Measurements from ENCODE around the gene TEX264.

Gene TEX264

DNA sequence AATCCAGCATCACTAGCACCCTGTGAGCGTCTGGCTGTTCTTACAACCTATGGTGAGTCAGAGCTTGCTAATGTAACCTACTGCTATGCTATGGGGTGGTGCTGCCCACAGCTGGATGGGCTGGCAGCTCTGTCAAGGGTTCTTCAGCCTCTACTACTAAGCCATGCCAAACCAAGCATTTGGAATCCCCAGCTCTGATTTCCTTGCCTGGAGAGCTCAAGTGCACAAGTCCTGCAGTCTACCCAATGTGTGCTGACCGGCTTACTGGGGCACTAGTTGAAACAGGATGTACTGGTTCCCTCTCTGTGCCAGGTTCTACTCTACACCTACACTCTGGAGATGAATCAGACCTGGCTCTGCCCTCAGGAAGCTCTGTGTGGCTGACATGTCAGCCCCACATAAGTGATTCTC, 4.2 kb downstream of the TEX264 start:
- no peak for DNase-seq

DNA sequence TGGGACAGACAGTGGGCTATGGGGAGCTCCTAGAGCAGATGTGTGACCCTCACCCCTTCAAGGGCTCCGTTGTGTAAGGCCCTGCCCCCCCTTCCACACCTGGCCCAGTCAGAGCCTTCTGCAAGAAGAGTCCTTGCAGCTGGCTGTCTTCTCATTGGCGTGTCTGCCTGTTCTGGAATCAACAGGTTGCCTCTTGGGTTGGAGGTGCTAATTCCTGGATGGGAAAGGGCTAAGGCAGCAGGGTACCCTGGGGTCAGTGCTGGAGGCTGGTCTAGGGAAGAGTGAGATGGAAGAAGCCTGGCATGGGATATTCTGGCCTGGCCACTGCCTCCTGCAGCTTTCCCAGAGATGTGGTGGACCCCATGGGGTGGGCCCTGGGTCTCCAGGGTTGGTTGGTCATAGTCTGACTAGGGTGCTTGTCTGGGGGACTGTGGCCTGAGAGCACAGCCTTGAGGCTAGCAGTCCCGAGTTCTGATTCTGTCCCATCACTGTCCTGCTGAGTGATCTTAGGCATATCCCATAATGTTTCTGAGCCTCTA, 5.1 kb downstream of the TEX264 start:
- no peak for DNase-seq

DNA sequence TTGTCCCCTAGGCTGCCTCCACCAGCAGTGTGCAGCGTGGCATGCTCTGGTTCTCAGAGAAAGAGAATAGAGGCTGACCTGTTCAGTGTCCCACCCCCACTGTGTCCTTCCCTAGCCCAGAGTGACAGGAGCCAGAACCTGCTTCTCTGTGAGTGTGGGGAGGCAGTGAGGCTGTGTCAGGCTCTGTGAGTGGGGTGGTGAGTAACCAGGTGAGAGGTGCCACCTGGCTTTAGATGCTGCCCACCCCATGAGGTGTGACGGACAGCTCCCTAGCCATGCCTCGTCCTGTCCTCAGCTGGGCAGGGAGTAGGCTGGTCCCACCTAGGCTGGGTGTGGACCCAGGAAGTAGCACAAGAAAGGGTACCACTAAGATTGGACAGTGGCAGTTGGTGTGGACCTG, 6.3 kb downstream of the TEX264 start:
- DNase-seq, result no peak

DNA sequence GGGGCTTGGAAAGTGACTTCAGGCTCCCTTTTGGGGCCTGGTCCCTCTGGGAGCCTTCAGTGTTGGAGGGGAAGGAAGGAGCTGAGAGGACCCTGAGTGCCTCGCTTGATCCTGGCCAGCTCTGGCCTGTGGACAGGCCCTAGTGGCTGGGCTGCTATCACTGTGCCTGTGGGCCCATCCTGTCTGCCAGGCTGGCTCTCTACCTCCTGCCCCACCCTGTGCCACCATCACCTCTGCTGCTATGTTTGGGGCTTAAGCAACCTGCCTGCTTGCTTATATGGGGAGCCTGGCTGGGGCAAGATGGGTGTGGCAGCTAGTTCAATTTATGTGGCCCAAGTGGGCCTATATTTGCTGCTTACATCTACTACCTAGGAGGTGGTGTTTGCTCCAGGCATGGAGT, 7.1 kb downstream of the TEX264 start:
- no peak for DNase-seq

DNA sequence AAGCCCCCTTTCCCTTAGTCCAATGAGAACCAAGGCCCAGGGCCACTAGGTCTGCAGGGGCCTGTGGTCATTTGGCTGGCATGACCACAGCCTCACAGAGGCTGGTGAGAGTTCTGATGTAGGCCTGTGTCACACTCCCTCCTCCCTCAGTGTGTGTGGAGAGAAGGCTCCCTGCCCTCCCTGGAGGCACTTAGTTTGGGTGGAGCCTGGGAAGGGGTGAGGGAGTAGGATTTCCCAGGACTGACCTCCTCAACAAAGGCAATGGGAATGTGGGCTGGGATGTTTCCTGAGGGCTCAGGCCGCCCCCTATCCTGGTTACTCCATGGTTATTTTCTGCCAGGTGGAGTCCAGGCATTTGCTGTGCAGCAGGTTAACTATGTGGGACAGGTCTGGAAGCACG, 7.6 kb downstream of the TEX264 start:
- DNase-seq, result no peak

DNA sequence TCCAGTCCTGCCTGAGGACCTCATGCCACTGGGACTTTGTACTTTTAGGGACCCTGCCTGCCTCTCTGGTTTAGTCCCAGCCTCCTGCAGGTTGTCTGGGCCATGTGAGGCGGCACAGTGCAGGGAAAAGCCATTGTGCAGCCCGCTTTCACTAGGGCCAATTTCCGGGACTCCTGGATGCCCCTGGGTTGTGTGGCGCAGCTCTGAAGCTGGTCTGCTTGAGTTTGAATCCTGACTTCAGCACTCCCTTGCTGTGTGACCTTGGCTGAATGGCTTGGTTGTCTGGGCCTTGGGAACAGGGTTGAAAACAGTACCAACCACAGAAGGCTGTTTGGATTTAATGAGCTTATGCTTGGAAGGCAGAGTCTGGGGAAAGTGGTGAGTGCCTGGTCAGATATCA, 8.3 kb downstream of the TEX264 start:
- DNase-seq, result no peak

DNA sequence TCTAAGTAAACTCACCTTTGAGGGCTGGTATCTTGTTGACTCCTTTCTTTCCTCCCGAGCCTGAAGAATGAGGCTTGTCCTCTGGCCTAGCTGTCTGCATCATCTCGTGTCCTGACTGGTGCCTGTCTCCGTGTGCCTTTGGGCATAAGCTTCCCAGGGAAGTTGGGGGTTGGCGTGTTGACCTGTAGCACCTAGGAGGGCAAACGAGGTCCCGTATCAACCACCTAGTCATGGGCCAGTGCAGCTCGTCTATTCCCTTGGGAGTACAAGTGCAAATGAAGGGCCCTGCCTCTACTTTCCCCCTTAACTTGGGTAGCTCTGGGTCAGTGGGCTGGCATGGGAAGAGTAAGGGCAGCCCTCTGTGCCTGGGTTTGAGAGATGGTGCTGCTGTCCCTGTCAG, 8.7 kb downstream of the TEX264 start:
- no peak for DNase-seq

DNA sequence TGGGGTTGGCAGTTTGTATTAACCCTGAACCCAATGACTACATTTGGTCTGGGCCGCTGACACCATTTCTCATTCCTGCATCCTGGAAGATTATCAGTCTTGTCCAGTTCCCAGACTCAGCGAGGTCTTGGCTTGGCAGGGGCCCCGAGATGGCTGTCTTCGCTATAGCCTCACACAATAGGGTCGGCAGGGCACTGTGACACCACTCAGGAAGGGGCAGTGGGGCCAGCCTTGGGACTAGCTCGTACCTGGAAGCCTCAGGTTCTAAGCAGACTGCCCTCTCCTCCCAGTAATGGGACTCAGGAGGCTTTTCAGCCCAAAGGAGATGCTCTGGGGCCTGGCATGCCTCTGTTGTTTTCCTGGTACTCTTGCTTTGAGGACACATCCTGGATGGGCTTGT, 9.1 kb downstream of the TEX264 start:
- no peak for DNase-seq

DNA sequence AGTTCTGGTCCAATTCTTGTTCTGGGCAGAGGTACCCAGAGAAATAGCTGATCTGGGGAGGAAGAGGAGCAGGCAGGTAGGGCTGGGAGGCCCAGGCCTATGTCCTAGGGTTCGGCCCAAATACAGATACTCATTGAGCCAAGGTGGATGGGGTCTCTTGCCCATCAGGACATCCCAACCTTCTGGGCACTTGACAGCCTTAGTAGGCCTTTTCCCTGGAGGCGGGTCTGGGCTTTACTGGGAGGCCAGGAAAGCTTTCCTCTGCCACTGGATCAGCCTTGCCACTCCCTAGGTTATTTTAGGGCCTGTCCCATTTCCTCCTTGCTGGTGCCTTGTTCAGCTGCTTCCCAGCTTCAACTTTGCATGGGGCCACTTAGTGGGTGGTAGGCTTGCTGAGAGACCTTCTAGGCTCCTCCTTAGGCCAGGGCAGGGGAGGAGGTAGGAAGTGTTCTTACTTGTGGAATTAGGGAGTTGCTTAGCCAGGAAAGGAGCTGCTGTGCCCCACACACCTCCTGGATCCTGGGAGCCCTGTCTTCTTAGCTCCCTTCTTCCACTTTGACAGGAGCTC, 9.7 kb downstream of the TEX264 start:
- no peak for DNase-seq

DNA sequence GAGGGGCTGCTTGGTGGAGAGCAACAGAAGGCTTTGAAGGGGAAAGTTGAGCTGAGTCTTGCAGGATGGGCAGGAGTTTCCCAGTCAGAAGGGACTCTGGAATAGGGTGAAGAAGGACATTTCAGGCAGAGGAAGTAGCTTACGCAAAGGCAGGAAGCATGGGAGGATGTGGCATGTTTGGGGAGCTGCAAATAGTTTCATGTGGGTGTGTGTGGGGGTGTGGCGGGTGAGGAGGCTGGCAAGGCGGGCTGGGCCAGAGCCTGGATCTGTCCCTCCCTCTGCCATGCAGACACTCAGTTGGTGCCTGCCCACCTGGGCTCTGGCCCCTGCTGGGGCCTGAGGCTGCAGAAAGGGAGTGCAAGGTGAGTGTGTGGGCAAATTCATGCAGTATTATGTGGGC, 10.4 kb downstream of the TEX264 start:
- peak; percentile 17 for DNase-seq

DNA sequence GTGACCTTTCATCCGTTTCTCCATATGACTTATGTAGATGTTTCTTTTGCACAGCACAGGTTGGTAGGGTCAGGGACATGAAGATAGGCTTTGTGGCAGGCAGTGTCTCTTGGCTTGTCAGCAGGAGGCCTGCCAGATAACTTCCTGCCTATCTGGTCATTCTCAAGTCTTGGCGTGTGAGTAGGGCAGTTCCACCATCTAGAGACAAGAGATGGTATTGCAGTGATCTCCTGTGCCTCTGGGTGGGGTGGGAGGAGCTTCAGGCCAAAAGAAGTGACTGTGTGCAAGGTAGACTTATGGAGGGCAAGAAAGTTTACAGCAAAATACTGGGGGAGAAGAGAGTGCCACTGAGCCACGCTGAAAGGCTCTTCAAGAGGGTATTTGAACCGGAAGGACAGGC, 11.0 kb downstream of the TEX264 start:
- peak; percentile 86 for DNase-seq

DNA sequence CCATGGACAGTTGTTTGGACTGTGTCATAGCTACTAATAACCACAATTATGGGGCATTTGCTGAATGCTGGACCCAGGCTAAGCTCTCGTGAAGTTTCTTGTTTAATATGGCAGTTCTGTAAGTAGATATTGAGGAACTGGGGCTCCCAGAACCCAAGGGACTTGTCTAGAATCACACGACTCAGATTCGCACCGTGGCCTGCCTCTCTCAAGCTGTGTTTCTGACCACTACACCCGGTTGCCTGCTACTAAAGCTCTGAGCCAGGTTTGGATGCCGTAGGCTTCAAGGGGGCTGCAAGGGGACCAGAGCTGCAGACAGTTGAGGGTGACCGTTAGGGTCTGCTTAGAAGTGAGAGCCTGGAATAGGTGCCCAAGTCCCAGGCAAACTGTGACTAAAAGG, 11.5 kb downstream of the TEX264 start:
- DNase-seq, result no peak

DNA sequence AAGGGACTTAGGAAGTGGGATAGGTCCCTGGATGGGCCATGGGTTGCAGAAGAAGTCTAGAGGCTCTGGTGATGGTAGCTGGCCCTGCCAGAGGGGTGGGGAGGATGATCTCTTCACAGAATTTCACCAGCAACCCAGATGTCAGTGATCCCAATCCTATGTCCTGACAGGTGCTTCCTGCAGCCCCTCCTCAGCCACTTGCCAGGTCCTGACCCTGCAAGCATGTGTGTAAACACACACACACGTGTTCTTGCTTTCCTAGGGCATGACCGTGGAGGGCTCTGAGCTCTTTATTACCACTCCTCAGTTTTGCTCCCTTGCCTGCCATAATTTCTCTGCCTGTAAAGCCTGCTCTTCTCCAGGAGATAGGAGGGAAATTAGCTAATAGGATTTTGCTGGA, 12.5 kb downstream of the TEX264 start:
- no peak for DNase-seq

DNA sequence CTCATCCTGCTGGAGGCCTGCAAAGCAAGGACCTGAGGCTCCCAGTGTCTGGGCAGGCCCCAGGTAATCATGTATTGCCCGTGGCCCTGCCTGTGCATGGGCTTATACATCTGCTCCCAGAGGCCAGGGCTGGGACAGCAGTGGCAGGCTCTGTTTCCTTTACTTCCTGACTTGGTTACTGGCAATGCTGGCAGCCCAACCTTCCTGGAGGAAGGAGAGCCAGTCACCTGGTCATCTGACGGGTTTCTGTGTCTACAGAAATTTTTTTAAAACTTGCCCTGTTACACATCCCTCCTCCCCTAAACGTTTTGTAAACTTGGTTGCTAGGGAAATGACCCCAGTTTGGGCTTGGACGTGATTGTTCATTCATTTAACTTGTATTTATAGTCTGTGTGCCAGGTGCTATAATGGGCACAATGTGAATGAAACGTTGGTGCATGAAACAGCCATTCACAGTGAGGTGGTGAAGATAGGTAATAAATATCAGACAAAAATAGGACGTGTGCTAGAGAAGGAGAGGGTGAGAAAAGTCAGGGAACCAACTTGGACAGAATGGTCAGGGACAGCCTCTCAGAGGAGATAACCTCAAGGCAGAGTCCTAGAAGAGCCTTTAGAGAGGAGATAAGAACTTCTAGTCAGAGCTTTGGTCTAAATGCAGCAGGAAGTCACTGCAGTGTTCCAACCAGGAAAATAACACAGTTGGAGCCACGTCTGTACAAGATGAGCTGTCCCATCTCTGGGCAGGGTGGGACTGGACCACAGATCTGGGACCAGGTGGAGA, 14.1 kb downstream of the TEX264 start:
- DNase-seq, result no peak

DNA sequence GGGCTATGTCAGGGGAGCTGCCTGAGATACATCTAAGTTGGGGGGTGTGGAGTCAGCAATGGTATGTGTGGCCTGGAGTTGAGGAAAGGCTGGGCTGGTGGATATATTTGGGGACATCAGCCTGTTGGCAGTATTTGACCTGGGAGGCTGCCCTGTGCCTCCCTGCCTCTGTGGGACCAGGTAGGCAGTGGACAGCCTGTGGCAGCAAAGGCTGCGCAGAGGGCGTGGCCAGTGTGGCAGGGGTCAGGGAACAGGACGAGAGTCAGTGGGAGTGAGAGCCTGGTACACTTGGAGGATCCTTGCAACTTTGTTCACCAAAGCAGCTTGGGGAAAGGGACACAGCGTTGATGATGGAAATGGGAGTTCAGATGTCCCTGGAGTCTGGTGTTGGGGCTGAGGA, 15.0 kb downstream of the TEX264 start:
- DNase-seq, result no peak

DNA sequence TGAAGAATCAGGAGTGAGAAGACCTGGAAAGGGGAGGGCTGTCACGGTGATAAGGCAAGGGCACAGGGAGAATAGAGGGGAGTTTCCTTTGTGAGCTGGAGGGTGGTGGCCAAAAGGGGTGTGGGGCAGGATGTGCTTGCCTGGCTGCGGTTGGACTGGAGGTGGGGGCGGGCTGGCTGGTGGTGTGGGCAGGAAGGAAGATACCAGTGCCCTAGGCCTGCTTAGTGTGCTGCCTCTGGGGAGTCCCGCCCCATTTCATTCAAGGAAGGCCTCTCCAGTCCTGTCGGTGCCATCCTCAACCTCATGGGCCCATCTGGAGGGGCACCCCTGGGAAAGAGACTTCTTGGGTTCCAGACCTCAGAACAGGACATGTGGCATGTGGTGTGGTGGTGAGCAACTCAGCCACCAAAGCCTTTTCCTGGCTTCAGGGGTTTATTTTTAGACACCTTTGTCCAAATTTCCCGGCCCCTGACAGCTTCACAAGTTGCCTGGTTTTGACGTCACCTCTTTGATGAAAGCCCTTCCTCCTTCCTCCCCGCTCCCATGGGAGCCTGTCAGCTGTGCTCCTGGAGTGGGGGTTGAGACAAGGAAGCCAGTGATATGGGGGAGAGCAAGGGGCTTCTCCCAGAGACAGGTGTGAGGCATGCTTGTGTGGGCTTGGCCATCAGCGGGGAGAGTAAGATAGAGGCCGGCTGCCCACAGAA, 15.6 kb downstream of the TEX264 start:
- no peak for DNase-seq

DNA sequence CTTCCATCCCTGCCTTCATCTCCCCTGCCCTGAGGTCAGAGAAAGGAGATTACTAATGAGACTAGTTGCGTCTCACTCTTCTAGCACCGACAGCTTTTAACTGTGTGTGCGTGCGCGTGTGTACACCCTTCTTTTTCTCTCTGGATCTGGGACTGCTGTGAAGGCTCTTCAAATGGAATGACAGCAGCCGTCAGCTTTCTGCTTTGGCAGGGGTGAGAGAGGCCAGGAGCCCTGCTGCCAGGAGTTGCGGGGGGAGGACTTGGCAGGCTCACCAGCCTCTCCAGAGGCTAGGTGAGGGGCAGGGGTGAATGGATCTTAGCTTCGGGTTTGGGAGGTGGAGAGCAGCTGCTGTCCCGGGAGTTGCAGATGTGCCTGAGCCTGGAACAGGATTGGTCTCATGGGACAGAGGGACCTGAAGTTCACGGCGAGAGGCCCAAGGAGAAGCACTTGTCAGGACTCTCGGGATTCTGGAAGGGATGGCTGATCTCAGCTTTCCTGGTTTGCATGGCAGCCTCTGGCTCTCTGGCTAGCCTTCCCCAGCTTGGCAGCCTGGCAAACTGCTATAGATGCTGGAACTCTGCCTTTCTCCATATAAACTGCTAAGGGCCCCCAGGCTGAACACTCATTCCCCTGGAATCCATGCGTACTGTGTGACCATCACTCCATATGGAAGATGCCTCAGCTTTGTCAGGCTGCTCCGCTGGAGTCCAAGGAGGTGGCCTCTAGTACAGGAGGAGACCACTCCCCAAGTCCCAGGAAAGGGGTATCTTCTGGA, 16.6 kb downstream of the TEX264 start:
- DNase-seq, result no peak

DNA sequence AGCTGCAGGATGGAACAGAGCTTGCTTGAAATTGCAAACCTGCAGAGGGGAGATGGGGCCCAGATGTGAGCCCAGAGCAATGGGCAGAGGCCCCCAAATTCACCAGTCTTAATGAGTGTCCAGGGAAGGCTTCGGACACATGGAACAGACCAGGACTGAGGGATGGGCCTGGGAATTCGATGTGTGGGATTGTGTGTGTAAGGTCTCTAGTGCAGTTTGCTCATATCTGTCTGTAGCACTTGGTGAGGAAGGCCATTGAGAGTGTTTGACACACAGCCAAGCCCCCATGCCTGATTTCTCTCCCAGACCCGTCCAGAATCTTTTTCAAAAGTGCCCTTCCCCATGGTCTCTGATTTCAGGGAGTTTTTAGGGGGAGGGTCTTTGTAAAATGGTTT, 17.2 kb downstream of the TEX264 start:
- no peak for DNase-seq

DNA sequence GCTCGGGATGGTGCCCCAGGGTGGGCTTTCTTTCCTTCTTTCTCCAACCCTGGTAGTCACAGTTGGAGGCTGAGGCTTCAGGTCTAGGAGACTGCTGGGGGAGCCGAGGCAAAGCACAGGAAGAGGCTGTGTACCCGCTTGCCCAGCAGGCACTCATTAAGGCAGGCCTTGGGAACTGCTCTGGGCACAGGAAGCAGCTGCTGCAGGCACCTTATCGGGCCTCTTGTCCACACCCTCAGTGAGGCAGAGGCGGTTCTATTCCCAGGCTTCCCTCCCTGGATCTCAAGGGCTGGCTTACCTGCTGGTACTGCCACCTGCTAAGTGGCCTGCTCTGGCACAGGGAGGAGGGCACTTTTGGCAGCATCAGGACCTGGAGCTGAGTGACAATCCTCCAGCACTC, 20.0 kb downstream of the TEX264 start:
- no peak for DNase-seq

DNA sequence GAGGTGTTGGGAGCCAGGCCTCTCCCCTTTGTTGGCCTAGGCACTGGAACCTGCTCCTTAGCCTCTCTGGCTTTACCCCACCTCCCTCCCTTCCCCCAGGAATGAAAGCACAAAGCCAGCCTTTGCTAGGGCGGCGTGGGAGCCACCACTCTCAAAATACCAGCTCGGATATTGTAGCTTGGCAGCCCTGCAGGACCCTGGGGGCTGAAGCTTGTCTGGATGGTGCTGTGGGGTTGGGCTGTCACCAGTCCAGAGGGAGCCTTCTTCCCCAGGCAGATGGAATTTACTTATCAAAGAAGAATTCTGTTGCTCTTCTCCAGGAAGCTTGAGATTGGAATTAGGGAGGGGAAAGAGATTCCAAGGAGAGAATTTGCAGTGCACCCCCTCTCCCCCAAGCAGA, 20.9 kb downstream of the TEX264 start:
- DNase-seq, result no peak

DNA sequence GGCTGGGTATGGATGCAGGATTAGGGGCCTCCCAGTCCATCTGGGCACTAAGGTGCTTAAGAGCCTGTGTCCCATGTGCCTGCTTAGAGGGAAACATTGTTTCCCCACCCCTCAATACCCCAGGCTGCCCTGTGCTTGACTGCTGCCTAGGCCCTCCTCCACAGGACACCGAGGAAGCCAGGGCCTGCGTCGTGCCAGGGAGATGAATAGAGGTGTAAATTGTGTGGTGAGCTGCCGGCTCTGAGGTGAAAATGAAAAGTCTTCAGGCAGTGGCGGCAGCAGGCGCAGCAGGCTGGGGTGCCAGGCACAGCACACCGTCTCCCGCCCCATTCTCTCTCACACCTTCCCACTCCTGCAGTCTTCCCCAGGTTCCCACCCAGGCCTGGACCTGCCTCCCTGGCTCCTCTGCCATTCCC, 21.9 kb downstream of the TEX264 start:
- no peak for DNase-seq

DNA sequence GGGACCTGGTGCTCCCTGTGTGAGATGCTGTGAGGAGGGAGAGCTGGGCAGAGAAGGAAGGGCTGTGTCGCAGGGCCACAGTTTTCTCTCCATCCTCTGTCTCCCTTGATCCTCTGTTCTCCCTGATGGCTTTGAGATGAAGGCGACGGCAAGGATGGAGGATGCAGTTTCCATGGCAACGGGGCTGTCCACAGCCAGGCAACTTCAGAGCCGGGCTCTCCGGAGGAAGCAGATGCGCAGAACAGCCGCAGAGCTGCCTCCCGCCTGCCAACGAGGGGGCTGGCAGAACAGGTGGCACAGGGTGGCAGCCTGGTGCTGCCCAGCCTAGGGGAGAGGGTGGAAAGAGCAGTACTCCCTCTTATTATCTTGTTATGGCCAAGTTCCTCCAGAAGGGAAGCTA, 25.9 kb downstream of the TEX264 start:
- DNase-seq, result no peak

DNA sequence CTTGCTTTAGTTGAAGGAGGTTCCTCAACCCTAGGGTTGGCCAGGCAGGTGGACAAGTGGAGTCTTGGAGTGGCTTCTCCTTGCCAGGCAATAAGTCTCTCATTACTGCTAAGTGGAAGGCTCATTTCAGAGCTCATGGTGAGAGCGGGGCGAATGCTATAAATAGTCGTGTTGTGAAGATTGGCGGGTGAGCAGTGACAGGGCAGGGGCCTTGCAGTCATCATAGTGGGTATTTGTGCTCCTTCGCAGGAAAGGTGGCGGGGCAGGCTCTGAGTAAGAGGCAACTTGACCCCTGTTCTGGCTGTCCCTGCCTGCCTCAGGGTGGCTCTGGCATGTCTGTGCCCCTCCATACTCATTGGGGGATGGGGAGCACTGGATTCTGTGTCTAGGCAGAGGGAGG, 27.2 kb downstream of the TEX264 start:
- no peak for DNase-seq

All from RPMI8226 (cell line).